Adrenal gland (tissue), 5 donors: ENCODE data around the gene MAPK4.

Experiments used
- POLR2A ChIP-seq, 2 donors: fragments of 450-650 bp; IDR thresholded peaks; one replicate each; pipeline ENCODE4 v1.6.1; 2017; ENCODE audit warnings: antibody characterized with exemption in 2 of 2, mild to moderate bottlenecking in 2 of 2, moderate library complexity in 1 of 2
- TF ChIP-seq, protein P1 (sequence below), 6 experiments: fragments of 450-650 bp in 4 of 6; fragments of 200-600 bp in 2 of 6; sonication (generic) in 1 of 6; IDR thresholded peaks; 1 replicate in 5 of 6; 2 replicates in 1 of 6; pipeline versions ENCODE4 v1.5.1 to v1.8.0; 2016 to 2021; ENCODE audit warnings: antibody characterized with exemption in 6 of 6, mild to moderate bottlenecking in 2 of 6, moderate library complexity in 1 of 6
- donor health status: DM: no; HTN: no; CAD: no.

DNA sequence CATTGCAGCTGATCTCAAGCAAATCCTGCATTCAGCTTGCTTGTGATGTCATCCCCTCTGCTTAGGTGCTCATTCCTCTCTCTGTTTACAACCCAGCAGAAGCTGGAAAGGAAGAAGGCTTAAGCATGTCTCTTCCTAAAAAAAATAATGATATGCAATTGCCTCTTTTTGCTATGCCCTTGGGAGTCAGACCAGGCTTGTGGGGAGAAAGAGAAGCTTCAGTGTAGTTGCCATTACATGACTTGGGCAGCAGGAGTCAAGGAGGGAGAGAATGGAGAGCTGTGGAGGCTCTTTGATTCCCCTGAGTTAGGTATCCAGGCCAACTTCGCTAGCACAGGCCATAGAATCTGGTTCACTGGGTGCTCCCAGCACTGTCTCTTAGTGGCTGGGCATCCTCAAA is 101.1 kb downstream of the MAPK4 start:
- TF ChIP-seq POLR2A (IDR thresholded peaks at IDR 0.05), result no peak
- TF ChIP-seq, protein P1, sequence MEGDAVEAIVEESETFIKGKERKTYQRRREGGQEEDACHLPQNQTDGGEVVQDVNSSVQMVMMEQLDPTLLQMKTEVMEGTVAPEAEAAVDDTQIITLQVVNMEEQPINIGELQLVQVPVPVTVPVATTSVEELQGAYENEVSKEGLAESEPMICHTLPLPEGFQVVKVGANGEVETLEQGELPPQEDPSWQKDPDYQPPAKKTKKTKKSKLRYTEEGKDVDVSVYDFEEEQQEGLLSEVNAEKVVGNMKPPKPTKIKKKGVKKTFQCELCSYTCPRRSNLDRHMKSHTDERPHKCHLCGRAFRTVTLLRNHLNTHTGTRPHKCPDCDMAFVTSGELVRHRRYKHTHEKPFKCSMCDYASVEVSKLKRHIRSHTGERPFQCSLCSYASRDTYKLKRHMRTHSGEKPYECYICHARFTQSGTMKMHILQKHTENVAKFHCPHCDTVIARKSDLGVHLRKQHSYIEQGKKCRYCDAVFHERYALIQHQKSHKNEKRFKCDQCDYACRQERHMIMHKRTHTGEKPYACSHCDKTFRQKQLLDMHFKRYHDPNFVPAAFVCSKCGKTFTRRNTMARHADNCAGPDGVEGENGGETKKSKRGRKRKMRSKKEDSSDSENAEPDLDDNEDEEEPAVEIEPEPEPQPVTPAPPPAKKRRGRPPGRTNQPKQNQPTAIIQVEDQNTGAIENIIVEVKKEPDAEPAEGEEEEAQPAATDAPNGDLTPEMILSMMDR (IDR thresholded peaks at IDR 0.05), result no peak
